ES-I3 (cell line): Measurements from ENCODE around the gene RDH13.

Source experiments
- H3K36me3 ChIP-seq: 2 replicates; pipeline ENCODE4 v1.6.1; 2013; ENCODE audit warnings: mild to moderate bottlenecking, low read length, control low read depth, moderate library complexity; ENCODE audit not compliant: insufficient read depth
- H3K4me1 ChIP-seq: 2 replicates; pipeline ENCODE4 v1.6.1; 2013; ENCODE audit warnings: mild to moderate bottlenecking, control low read depth, low read length; ENCODE audit not compliant: insufficient read depth
- H3K9ac ChIP-seq: 2 replicates; pipeline ENCODE4 v1.6.1; 2013; ENCODE audit warnings: low read depth, mild to moderate bottlenecking, low read length, moderate library complexity
- H3K9me3 ChIP-seq: 2 replicates; pipeline ENCODE4 v1.6.1; 2013; ENCODE audit warnings: mild to moderate bottlenecking, low read length, moderate library complexity; ENCODE audit not compliant: control insufficient read depth, insufficient read depth

Gene RDH13

DNA sequence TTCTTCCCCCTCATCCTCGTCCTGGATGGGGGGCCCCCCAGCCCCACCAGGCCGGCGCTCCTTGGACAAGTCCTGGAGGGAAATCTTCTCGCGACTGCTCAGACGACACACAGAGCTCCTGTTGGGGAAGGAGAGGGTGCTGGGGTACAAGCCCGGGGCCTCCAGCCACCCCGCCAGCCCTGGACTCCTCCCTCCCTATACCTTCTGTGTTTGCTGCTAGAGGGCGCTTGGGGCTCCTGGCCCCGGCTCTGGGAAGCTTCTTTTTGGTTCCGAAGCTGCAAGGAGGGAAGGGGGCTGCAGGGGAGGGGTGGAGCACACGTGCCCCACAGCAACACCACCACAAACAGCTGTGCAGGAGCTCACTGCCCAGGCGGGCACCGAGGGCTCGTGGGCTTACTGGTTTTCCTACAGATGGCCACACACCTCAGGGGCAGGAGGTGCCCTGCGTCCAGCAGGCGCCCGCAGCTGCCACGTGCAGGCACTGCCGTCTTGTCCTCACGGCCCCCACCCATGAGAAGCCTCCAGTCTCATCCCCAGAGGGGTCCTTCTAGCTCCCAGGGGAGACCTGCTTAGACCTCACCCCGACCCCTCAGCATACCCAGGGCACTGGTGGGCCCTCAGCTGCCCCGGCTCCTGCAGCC, 33.2 kb upstream of the RDH13 start:
- Histone ChIP-seq H3K9me3 (no peaks in the 10 kb centered on the region), H3K36me3 (no peaks in the 10 kb centered on the region), H3K9ac (no peak overlapping the region; the same call in 1 of the 2 replicates), H3K4me1 (peaks cover 15% of the 10 kb centered on the region; the same call in 1 of the 2 replicates)

DNA sequence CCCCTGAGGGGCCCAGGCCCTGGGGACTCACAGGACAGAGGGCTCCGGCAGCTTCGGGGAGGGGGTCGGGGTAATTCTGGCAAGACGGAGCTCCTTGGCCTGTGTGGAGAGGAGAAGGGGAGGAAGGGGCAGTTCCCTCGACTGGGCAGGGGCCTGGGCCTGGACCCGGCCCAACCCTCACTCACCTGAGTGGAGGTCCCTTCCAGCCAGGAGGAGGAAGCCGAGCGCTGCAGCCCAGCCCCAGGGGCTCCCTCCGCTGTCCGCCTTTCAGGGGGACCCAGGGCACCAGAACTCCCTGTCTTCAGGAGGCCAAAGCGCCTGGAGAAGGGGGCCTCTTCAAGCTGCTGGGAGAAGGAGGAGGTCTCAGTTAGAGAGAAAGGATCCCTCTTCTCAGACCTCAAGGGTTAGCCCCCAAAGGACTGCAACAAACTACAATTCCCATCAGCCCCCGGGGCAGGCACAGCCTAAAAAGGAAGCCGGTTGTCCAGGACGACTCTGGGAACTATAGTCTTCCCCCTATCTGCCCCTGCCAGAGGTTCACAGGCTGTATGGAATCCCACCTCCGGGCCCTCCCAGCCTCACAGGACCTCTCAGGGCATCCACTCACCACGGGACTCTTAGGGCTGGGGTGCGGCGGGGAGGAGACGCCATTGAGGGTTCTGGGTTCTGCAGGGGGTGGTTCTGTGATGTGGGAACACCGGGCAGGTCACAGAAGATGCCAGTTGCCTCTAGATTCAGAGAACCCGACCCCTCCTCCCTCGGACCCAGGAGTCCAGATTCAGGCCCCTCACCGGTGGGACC, 32.5 kb upstream of the RDH13 start:
- H3K36me3 ChIP-seq: no peaks in the 10 kb centered on the region
- peaks cover 15% of the 10 kb centered on the region; the same call in 1 of the 2 replicates for H3K4me1 ChIP-seq
- no peaks in the 10 kb centered on the region for H3K9me3 ChIP-seq
- no peak overlapping the region; the same call in 1 of the 2 replicates for H3K9ac ChIP-seq

DNA sequence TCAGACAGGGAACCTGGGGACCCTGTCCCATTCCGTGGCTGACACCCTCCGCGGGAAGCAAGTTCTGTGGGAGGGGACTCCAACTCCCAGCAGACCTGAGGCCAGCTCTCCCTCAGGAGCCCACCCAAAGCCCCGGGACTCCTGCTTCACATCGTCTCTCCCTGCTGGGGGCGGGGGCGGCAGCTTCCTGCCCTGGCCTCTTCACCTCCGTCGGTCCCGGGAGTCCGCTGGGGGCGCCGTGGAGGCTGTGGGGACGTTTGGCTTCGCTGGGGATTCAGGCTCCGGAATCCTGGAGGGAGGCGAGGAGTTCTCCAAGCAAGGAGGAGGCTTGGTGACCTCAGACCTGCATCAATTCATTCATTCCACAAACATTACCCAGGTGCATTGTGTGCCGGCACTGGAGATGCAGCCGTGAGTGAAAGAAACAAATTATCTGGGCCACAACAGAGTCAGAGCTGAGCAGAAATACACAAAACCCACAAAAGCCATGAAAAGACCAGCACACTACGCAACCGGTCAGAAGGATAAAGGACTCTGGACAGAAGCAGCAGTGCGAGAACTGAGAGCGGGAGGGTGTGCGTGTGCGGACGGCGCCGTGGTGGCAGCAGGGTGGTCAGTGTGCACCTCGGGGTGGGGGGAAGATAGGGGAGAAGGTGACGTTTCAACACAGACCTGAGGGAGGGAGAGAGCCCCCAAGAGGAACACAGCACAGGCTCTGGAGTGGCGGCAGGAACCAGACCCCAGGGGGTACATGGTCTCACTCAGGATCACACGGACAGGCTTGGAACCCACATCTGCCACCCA, 31.7 kb upstream of the RDH13 start:
- peak overlapping the region; percentile 3; the same call in 1 of the 2 replicates for H3K9ac ChIP-seq
- no peaks in the 10 kb centered on the region for H3K9me3 ChIP-seq
- no peaks in the 10 kb centered on the region for H3K36me3 ChIP-seq
- H3K4me1 ChIP-seq: peaks cover 15% of the 10 kb centered on the region; the same call in 1 of the 2 replicates

DNA sequence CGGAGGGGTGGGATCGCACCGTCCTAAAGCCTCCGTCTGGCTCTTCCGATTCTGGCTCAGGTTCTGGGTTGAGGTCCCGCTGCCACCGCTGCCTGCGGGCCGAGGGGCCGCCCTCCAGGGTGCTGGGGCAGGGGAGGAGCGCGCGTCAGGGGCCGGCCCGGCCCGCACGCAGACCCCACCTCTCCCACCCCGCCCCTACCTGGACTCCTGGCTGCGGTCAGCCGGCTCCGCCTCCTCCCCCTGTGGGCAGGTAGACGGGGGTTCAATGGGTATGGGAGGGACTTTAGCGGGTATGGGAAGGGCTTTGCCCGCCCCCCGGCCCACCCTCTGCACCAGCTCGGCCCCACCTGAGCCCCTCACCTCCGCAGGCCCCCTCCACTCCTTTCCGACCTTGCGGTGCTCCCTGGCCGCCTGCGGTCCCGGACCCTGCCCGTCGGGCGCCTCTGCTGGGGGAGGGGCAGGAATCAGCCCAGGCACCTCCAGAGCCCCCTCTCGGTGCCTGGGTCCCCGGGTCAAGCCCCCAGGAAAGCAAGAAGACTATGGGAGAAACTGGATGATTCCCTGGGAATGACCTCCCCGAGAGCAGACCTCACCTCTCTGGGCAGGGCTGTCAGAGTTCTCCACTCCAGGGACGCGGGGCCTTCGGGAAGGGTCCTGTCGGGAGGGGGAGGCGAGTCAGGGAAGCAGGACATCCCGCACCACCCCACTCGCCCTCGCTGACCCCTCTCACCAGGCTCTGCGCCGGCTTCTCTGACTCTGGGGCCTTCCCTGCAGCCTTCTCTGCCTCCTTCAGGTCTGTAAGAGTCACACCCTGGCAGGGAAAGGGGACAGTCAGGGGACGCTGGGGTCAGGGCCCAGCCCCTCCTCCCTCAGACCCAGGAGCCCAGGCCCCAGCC, 29.7 kb upstream of the RDH13 start:
- Histone ChIP-seq H3K9me3 (no peaks in the 10 kb centered on the region), H3K9ac (peak overlapping the region; percentile 76), H3K4me1 (peaks cover 23% of the 10 kb centered on the region), H3K36me3 (no peaks in the 10 kb centered on the region)

DNA sequence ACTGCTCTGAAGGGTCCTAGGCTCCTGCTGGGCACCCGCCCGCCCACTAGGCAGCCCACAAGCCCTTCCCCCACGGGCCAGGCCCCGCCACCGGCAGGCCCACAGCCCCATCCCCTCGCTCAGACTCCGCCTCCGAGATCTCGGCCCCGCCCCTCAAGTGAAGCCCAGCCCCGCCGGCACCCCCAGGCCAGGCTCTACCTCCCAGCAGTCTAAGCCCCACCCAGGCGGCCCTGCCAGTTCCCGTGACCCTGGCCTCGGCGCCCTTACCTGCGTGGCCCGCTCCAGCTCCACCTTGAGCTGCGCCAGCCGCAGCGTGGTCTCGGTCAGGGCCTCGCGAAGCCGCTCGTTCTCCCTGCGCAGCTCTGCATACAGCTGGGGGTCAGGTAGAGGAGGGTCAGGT, 29.0 kb upstream of the RDH13 start:
- no peaks in the 10 kb centered on the region for H3K9me3 ChIP-seq
- H3K36me3 ChIP-seq: no peaks in the 10 kb centered on the region
- H3K4me1 ChIP-seq: peaks cover 23% of the 10 kb centered on the region
- H3K9ac ChIP-seq: peak overlapping the region; percentile 76

DNA sequence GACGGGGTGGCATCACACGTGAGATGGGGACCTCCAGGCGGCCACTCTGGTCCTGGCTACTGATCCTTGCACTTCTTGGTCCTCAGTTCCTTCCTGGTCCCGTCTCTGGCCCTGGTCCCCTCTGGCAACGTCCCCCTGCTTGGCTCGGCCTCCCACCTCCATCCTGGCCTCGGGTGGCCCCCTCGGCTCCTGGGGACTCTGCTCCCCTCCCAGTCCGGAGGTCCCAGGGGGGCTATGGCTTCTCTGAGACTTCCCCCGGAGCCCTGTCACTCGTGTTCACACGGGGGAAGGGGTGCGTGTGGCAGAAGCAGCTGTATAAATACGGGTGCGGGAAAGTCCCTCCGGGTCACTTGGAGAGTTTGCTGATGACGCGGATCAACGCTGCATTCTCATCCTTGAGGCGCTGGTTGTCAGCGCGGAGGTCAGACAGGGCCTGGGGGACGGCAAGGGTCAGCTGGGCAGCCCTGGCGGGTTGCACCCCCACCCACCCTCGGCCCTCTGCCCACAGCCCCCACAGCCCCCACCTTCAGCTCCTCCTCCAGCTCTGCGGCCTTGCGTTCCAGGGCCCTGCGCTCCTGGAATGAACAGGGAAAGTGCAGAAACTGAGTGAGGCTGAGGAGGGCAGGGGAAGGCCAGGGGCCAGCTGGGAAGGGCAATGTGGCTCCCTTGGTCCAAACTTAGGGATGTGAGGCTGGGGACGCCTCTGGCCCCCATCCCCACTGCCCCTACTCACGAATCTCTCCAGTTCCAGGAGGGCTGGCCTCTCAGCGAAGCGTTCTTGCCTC, 28.4 kb upstream of the RDH13 start:
- peaks cover 23% of the 10 kb centered on the region for H3K4me1 ChIP-seq
- no peaks in the 10 kb centered on the region for H3K36me3 ChIP-seq
- H3K9ac ChIP-seq: peak overlapping the region; percentile 27; the same call in 1 of the 2 replicates
- H3K9me3 ChIP-seq: no peaks in the 10 kb centered on the region

DNA sequence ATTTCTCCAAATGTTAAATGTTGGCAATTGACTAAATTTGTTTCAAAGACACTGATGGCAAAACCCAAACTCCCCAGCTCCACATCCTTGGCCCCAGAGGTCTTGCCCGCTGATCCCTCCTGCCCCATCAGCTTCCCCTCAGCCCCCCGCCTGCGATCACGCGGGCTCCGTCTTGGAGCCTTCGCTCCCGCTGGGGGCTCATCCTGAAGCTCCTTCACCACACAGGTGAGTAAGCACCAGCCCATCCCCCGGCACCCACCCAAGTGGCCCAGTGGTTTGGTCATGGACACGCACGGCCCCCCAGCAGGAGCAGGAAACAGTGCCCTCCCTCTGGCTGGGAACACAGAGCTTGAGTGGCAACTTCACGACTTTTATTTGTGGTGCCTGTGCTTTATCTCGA, 27.6 kb upstream of the RDH13 start:
- no peaks in the 10 kb centered on the region for H3K9me3 ChIP-seq
- H3K9ac ChIP-seq: no peak overlapping the region
- H3K4me1 ChIP-seq: peaks cover 24% of the 10 kb centered on the region
- H3K36me3 ChIP-seq: no peaks in the 10 kb centered on the region

DNA sequence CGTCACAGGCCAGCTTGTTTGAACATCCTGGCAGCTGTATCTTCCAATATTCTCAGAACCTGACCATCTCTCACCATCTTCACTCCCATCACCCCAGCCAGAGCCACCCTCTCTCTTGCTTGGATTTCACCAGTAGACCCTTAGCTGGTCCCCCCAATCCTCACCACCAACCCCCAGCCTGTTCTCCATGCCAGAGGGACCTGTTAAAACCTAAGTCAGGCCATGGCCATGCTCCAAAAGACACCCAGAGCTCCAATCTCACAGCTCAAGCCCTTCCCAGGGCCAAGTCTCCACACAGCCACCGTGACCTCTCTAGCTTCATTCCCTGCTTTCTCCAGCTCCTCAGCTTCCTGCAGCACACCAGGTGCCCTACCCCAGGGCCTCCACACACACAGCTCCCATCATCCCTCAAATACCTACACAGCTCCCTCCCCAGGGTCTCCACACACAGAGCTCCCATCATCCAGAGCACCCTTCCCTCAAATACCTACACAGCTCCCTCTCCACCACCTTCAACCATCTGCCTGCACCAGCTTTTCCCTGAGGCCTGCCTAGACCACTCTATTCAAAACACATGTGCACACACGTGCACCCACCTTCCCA, 26.5 kb upstream of the RDH13 start:
- no peak overlapping the region for H3K9ac ChIP-seq
- no peaks in the 10 kb centered on the region for H3K36me3 ChIP-seq
- peaks cover 16% of the 10 kb centered on the region for H3K4me1 ChIP-seq
- no peaks in the 10 kb centered on the region for H3K9me3 ChIP-seq

DNA sequence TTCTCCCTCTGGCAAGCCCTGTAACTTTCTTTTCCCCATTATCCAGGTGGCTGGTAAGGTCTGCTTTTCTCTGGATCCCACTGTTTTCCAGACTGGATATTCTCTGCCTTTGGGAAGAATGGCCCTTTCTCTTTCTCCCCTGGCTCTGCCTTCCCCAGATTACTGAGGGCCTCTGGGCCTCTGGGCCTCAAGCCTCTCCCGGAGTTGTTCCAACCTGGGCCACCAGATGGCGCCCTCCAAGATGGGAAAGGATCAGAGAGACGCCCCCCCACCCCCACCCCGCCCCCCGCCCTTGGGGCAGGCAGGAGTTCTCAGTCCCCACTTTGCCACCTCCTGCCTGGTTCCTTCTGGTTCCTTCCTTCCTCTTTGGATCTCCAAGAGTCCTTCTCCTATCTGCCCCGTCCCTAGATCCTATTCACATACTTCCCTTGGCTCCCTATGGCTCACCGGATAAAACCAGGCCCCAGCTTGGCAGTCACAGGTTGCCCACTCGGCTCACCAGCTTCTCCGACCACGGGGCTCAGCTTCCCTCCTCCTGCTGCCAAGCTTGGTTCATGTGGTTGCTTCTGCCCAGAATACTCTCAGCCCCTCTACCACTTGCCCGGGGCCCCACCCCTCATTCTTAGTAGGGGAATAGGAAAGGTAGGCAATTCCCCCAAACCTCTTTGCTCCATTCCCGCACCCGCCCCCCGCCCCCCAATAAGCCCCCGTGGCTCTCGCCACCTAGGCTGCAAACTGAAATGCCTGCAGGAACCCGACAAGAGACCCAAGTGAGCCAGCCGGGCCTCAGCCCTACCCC, 25.8 kb upstream of the RDH13 start:
- H3K9ac ChIP-seq: no peak overlapping the region

DNA sequence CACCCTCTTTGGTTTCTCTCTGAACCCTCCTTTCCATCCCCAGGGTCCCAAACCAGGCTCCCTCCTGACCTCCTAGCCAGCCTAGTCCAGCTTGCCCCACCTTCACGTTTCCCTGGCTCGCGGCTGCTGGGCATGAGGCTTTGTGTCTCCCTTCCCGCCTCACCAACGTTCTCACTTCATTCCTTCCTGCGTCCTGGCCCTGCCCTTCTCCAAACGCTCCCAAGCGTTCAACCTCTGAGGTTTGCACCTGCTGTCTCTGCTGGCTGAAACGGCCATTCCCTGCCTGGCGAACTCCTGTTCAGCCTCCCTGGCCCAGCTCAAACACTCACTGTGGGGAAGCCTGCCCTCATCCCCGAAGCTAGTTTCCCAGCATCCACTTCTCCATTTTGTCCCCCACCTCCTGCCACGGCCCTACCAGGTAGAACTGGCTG, 25.1 kb upstream of the RDH13 start:
- Histone ChIP-seq H3K9me3 (no peaks in the 10 kb centered on the region), H3K9ac (no peak overlapping the region), H3K36me3 (no peaks in the 10 kb centered on the region), H3K4me1 (peaks cover 22% of the 10 kb centered on the region)

More for the DNA sequence above, 25.8 kb upstream of the RDH13 start:
- Histone ChIP-seq H3K4me1 (peaks cover 18% of the 10 kb centered on the region), H3K9me3 (no peaks in the 10 kb centered on the region), H3K36me3 (no peaks in the 10 kb centered on the region)

DNA sequence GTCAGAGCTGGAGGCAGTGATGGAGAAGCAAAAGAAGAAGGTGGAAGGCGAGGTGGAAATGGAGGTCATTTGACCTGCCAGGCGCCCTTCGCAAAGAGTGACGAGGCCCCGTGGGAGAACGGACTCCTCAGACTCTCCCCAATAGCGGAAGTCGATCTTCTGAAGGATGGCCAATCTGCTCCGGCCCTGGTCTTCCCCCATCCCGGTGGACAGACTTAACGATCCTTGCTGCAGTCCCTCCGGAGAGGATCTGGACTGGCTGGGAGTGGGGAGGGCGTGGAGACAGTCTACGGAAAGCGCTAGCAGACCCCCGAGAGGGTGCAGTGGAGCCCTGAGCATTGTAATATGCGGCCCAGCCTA, 24.6 kb upstream of the RDH13 start:
- Histone ChIP-seq H3K36me3 (no peaks in the 10 kb centered on the region), H3K9ac (peak overlapping the region; percentile 63), H3K4me1 (peaks cover 22% of the 10 kb centered on the region), H3K9me3 (no peaks in the 10 kb centered on the region)

DNA sequence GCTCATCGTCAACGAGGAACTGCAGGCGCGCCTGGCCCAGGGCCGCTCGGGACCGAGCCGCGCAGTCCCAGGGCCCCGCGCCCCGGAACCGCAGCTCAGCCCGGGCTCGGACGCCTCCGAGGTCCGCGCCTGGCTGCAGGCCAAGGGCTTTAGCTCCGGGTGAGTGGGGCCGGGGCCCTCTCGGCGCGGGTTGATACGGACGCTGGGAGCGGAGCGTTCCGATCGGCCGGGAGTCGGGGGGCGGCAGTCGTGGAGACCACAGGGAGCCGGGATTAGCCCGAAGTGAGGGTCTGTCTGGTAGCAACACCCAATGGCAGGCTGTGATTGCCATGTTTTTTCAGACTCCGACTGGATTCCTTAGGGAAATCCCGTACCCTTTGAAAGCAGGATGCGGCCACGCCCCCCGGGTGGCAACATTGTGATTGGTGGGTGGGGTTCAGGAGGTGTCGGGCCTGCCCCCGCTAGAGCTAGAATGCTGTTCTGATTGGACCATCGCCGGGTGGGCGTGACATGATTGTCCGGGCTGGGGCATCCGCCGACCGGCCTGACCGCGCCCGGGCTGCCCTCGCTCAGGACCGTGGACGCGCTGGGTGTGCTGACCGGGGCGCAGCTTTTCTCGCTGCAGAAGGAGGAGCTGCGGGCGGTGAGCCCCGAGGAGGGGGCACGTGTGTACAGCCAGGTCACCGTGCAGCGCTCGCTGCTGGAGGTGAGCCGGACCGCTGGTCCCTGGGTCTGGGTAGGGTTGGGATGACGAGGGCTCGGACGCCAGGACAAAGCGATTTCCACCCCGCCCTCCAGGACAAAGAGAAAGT, 24.0 kb upstream of the RDH13 start:
- Histone ChIP-seq H3K36me3 (no peaks in the 10 kb centered on the region), H3K4me1 (peaks cover 22% of the 10 kb centered on the region), H3K9me3 (no peaks in the 10 kb centered on the region), H3K9ac (peak overlapping the region; percentile 63)
